Measurements from ENCODE around the gene NKTR.

- TF ChIP-seq CTCF (IDR thresholded peaks at IDR 0.05) (no peak), ZFX (IDR thresholded peaks at IDR 0.05; ENCODE audit: borderline replicate concordance) (no peak)
Observed at GRCh38 chr3:42591811-42592210, 8.7 kb upstream of the NKTR start.
